ENCODE measurements around the gene SMIM31.

The SMIM31 gene

GRCh38 chr4:164813554-164813953 is 59.6 kb downstream of the SMIM31 start:
- DNase-seq (no peak), ATAC-seq (replicated peaks) (no peak)
- Mint-ChIP-seq H3K4me1 (no peaks in the 10 kb centered on the region), H3K27ac (no peak overlapping the region), H3K4me3 (no peak overlapping the region), H3K9me3 (no peaks in the 10 kb centered on the region), H3K27me3 (no peaks in the 10 kb centered on the region), H3K36me3 (no peaks in the 10 kb centered on the region)

GRCh38 chr4:164815711-164816110 is 61.8 kb downstream of the SMIM31 start:
- ATAC-seq (replicated peaks) (no peak), DNase-seq (no peak)
- no peaks in the 10 kb centered on the region for H3K9me3 Mint-ChIP-seq
- no peak overlapping the region for H3K27ac Mint-ChIP-seq
- H3K36me3 Mint-ChIP-seq: no peaks in the 10 kb centered on the region
- no peak overlapping the region for H3K4me3 Mint-ChIP-seq
- H3K4me1 Mint-ChIP-seq: no peaks in the 10 kb centered on the region
- H3K27me3 Mint-ChIP-seq: no peaks in the 10 kb centered on the region

GRCh38 chr4:164819366-164819765 is 65.4 kb downstream of the SMIM31 start:
- no peak overlapping the region for H3K4me3 Mint-ChIP-seq

GRCh38 chr4:164821711-164822110 is 67.8 kb downstream of the SMIM31 start:
- H3K27me3 Mint-ChIP-seq: peaks cover 6 to 7% of the 10 kb centered on the region in 2 donors

More at GRCh38 chr4:164819366-164819765, 65.4 kb downstream of the SMIM31 start:
- no peaks in the 10 kb centered on the region for H3K4me1 Mint-ChIP-seq
- peaks cover 6 to 7% of the 10 kb centered on the region in 2 donors for H3K27me3 Mint-ChIP-seq
- no peak overlapping the region for H3K27ac Mint-ChIP-seq
- no peaks in the 10 kb centered on the region for H3K36me3 Mint-ChIP-seq
- H3K9me3 Mint-ChIP-seq: no peaks in the 10 kb centered on the region
- DNase-seq: no peak
- ATAC-seq (replicated peaks): no peak

GRCh38 chr4:164824581-164824980 is 70.7 kb downstream of the SMIM31 start:
- no peak for ATAC-seq (replicated peaks)
- H3K9me3 Mint-ChIP-seq: no peaks in the 10 kb centered on the region
- DNase-seq: no peak
- no peaks in the 10 kb centered on the region for H3K36me3 Mint-ChIP-seq
- peaks cover 6 to 7% of the 10 kb centered on the region in 2 donors for H3K27me3 Mint-ChIP-seq
- no peaks in the 10 kb centered on the region for H3K4me1 Mint-ChIP-seq
- no peak overlapping the region for H3K4me3 Mint-ChIP-seq
- no peak overlapping the region for H3K27ac Mint-ChIP-seq

More at GRCh38 chr4:164821711-164822110, 67.8 kb downstream of the SMIM31 start:
- no peaks in the 10 kb centered on the region for H3K36me3 Mint-ChIP-seq
- DNase-seq: no peak
- H3K9me3 Mint-ChIP-seq: no peaks in the 10 kb centered on the region
- H3K4me1 Mint-ChIP-seq: no peaks in the 10 kb centered on the region
- no peak overlapping the region for H3K27ac Mint-ChIP-seq
- no peak for ATAC-seq (replicated peaks)
- no peak overlapping the region for H3K4me3 Mint-ChIP-seq

- H3K36me3 Mint-ChIP-seq: no peaks in the 10 kb centered on the region
- H3K27ac Mint-ChIP-seq: no peak overlapping the region
- ATAC-seq (replicated peaks) (no peak), DNase-seq (no peak)
- no peaks in the 10 kb centered on the region for H3K9me3 Mint-ChIP-seq
- H3K4me1 Mint-ChIP-seq: no peaks in the 10 kb centered on the region
- no peak overlapping the region for H3K4me3 Mint-ChIP-seq
- H3K27me3 Mint-ChIP-seq: no peaks in the 10 kb centered on the region
Observed at GRCh38 chr4:164828955-164829354, 75.0 kb downstream of the SMIM31 start.

GRCh38 chr4:164846566-164846965 is 92.6 kb downstream of the SMIM31 start:
- ATAC-seq (replicated peaks) (no peak), DNase-seq (no peak)
- H3K27me3 Mint-ChIP-seq: peaks cover 0 to 4% of the 10 kb centered on the region in 2 donors
- H3K9me3 Mint-ChIP-seq: no peaks in the 10 kb centered on the region
- no peak overlapping the region for H3K4me3 Mint-ChIP-seq
- H3K4me1 Mint-ChIP-seq: no peaks in the 10 kb centered on the region
- H3K36me3 Mint-ChIP-seq: no peaks in the 10 kb centered on the region
- no peak overlapping the region for H3K27ac Mint-ChIP-seq

GRCh38 chr4:164847016-164847415 is 93.1 kb downstream of the SMIM31 start:
- H3K4me1 Mint-ChIP-seq: no peaks in the 10 kb centered on the region
- ATAC-seq (replicated peaks) (no peak), DNase-seq (no peak)
- H3K4me3 Mint-ChIP-seq: no peak overlapping the region
- no peaks in the 10 kb centered on the region for H3K36me3 Mint-ChIP-seq
- no peak overlapping the region for H3K27ac Mint-ChIP-seq
- peaks cover 0 to 4% of the 10 kb centered on the region in 2 donors for H3K27me3 Mint-ChIP-seq
- H3K9me3 Mint-ChIP-seq: peaks cover 0 to 1% of the 10 kb centered on the region in 2 donors

GRCh38 chr4:164847967-164848649 is 94.2 kb downstream of the SMIM31 start:
- Mint-ChIP-seq H3K36me3 (peaks cover 0 to 1% of the 10 kb centered on the region in 2 donors), H3K27ac (no peak overlapping the region), H3K4me1 (no peaks in the 10 kb centered on the region), H3K9me3 (peaks cover 4 to 5% of the 10 kb centered on the region in 2 donors), H3K4me3 (no peak overlapping the region), H3K27me3 (peaks cover 0 to 4% of the 10 kb centered on the region in 2 donors)
- ATAC-seq (replicated peaks) (no peak), DNase-seq (no peak)

Data from stimulated activated naive B cell treated with anti-CD40 and anti-IgM and Interleukin-4, amounts not matched to agents 10 μg/mL and 1 μg/mL and 100 μg/mL, for 72 hours (primary cell).